ENCODE data around the gene MIS12. TPM values are rescaled to one million over a fixed set of nuclear protein-coding genes. Genes with fewer than 3 reads are reported as not detected.

The MIS12 gene
- total and polyA plus RNA-seq, 9 of the 15 experiments (the other 6 are each of a cell fraction or from before 2014, with no cell fraction given), result 13.5 to 31.9 (median 25.5) TPM

GRCh38 chr17:5485270-5486205 is 828 bp upstream of the MIS12 start, which contains the start of gene DERL2:
TSS of gene DERL2 (minus strand) at chr17:5486178. CDS start at chr17:5486161, 17 bp downstream.
- POLR2A ChIA-PET, result interaction anchor here (0.6 to 2.8 kb wide), 9 partner anchors 8 to 555 kb away, joined by 3 to 15 read pairs (median 4); partner anchors contain the start of gene DHX33
- FAIRE-seq, result no peak
- Histone ChIP-seq H3K36me3 (ENCODE audit: control insufficient read depth, insufficient read depth, low read length) (peaks cover 73% of the 10 kb centered on the region), H3K9me3 (replicated peaks; ENCODE audit: control insufficient read depth, insufficient read depth, low read depth, low read length) (no peaks in the 10 kb centered on the region), H3K27ac (ENCODE audit: extremely low read depth, low read depth, low read length) (peak within 1 kb of the TSS; percentile 100), H4K20me1 (replicated peaks; ENCODE audit: control insufficient read depth, insufficient read depth, low read length) (no peaks in the 10 kb centered on the region; the same call in 1 of the 2 replicates), H3K27me3 (ENCODE audit: control insufficient read depth in 2 of 2, insufficient read depth in 2 of 2, low read length in 2 of 2) (no peaks in the 10 kb centered on the region), H3K9ac (ENCODE audit: insufficient read depth in 1 of 2, low read depth in 2 of 2, low read length in 2 of 2) (peak within 1 kb of the TSS; percentile 98 to 100), H3K4me2 (ENCODE audit: insufficient read depth, low read length) (peak within 1 kb of the TSS; percentile 94), H3K4me1 (replicated peaks in 1 of 2; ENCODE audit: control insufficient read depth in 2 of 2, insufficient read depth in 2 of 2, low read length in 2 of 2) (peaks cover 5 to 8% of the 10 kb centered on the region in 2 experiments; a peak in 2 of 5 replicates), H2AFZ (ENCODE audit: low read depth, low read length) (peak within 1 kb of the TSS; percentile 94), H3K9me1 (ENCODE audit: control insufficient read depth, insufficient read depth, low read length) (no peaks in the 10 kb centered on the region), H3K4me3 (peak within 1 kb of the TSS; percentile 97), H3K79me2 (ENCODE audit: control insufficient read depth, insufficient read depth, low read length) (peaks cover 54% of the 10 kb centered on the region)
- CTCF ChIA-PET (ENCODE audit: low intra/inter-chr PET ratio), result interaction anchor here (0.5 kb wide), 1 partner anchor 26 kb away, joined by 4 read pairs; no protein-coding TSS in a partner anchor
- ATAC-seq, result peak; percentile 53
- in situ Hi-C loops (cut with MboI) (no loop called here), intact Hi-C loops (cut with micrococcal nuclease) (loop anchor here (1.0 kb wide), 1 partner anchor 16 kb away; no protein-coding TSS in a partner anchor)
- DNase-seq (ENCODE audit: extremely low read depth in 1 of 4, low spot score in 3 of 4), result peak; percentile 56 to 69 (median 66)
- BruUV-seq (replicated peaks), result TSS peak; percentile 54
- 8% methylated on average over 16 of the region's 29 CpGs for WGBS (ENCODE audit: insufficient coverage, low coverage, missing lambda C conversion rate)
- TF ChIP-seq NFIC (IDR thresholded peaks at IDR 0.05) (0 out of 2 replicates have a peak, but pooled peaks have one; percentile 31), FOXP1 (CRISPR knock-in tag; IDR thresholded peaks at IDR 0.05) (no peak), ZFP91 (CRISPR knock-in tag; IDR thresholded peaks at IDR 0.05) (no peak), HSF4 (CRISPR knock-in tag; IDR thresholded peaks at IDR 0.05; ENCODE audit: borderline replicate concordance) (no peak), ZFX (CRISPR knock-in tag; IDR thresholded peaks at IDR 0.05) (no peak), GTF2E2 (tag; IDR thresholded peaks at IDR 0.05) (no peak), EGR1 (conservative IDR thresholded peaks at IDR 0.05) (0 out of 2 replicates have a peak, but pooled peaks have one; percentile 20), TBP (optimal IDR thresholded peaks at IDR 0.05; ENCODE audit: low read depth, low read length) (peak; percentile 55), POLR2B (IDR thresholded peaks at IDR 0.05; ENCODE audit: low read depth, partially characterized antibody) (peak; percentile 24), CEBPG (CRISPR knock-in tag; IDR thresholded peaks at IDR 0.05) (no peak), CEBPG (tag; conservative IDR thresholded peaks at IDR 0.05 in 1 of 2, IDR thresholded peaks at IDR 0.05 in 1 of 2) (peak in 1 of 2 experiments; percentile 28; a peak in 1 of 4 replicates), SMAD1 (IDR thresholded peaks at IDR 0.05; ENCODE audit: low read depth, low read length, partially characterized antibody) (no peak), STAG1 (CRISPR knock-in tag; IDR thresholded peaks at IDR 0.05; ENCODE audit: borderline replicate concordance) (no peak), C11orf30 (IDR thresholded peaks at IDR 0.05; ENCODE audit: low read depth) (peak; percentile 61; the same call in 1 of the 2 replicates)
- TF ChIP-seq, protein P1, sequence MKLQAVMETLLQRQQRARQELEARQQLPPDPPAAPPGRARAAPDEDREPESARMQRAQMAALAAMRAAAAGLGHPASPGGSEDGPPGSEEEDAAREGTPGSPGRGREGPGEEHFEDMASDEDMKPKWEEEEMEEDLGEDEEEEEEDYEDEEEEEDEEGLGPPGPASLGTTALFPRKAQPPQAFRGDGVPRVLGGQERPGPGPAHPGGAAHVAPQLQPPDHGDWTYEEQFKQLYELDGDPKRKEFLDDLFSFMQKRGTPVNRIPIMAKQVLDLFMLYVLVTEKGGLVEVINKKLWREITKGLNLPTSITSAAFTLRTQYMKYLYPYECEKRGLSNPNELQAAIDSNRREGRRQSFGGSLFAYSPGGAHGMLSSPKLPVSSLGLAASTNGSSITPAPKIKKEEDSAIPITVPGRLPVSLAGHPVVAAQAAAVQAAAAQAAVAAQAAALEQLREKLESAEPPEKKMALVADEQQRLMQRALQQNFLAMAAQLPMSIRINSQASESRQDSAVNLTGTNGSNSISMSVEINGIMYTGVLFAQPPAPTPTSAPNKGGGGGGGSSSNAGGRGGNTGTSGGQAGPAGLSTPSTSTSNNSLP (IDR thresholded peaks at IDR 0.05; ENCODE audit: borderline replicate concordance, low read depth, low read length), result no peak

Data from K562 (cell line).